Measurements from ENCODE around the gene COASY.

Gene COASY

DNA sequence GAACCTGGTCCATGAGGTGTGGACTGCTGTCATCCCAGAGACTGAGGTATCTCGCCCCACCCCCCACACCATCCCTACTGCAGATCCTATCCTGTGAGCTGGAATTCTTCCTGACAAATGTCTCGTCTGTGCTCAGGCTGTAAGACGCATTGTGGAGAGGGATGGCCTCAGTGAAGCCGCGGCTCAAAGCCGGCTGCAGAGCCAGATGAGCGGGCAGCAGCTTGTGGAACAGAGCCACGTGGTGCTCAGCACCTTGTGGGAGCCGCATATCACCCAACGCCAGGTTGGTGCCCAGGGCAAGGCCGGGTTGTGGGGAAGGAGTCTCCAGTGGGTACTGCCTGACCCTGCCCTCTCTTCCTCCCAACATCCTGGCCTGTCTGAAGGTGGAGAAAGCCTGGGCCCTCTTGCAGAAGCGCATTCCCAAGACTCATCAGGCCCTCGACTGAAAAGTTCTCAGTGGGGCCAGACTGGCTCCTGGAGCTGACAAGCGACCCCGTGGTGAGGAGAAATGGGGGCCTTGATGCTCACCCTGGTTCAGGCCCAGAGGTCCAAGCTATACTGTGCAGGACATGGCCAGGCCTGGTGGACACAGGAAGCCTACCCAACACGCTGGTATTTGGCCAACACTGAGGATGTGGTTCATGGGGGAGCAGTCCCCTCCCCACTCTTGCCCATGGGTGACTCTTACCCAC, 3.7 kb downstream of the COASY start:
- H3K4me3 Mint-ChIP-seq, result no peak overlapping the region
- H3K27ac Mint-ChIP-seq, result peak overlapping the region; percentile 86
- H3K36me3 Mint-ChIP-seq (ENCODE audit: low read depth), result peaks cover 90% of the 10 kb centered on the region
- intact Hi-C loops (cut with micrococcal nuclease), result no loop called here
- peaks cover 68% of the 10 kb centered on the region for H3K4me1 Mint-ChIP-seq (ENCODE audit: low read depth)
- no peaks in the 10 kb centered on the region for H3K9me3 Mint-ChIP-seq
- H3K27me3 Mint-ChIP-seq, result no peaks in the 10 kb centered on the region

DNA sequence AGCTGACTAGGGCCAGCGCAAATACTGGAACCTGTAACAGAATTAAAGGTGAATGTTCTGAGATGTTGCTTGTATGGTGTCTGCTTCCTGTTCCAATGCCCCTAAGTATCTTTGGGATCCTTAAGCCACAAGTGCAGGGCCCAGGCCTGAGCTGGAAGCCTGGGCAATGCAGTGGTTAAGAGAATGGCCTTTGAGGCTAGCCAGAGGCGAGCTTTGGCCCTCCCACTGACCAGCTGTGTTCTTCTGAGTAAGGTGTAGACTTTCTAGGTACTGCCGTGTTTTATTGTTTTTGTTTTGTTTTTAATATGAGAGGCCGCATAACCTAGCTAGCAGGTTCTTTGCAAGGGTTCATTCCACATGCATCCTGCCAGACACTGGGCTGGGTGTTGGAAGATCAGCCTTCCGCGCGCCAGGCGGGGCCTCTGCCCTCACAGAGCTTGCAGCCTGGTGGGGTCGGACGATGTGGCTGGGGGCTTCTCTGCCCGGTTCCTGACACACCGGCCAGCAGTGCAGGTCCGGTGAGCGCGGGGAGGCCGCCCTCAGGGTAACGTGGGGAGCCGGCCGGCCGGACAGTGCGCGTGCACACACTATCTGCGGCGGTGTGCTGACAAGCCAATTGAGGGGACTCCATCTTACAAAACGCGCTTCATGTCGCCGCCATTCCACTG, 4.4 kb downstream of the COASY start:
- H3K27ac Mint-ChIP-seq, result peak overlapping the region; percentile 86
- no peaks in the 10 kb centered on the region for H3K9me3 Mint-ChIP-seq
- peak overlapping the region; percentile 91 for H3K4me3 Mint-ChIP-seq
- peaks cover 72% of the 10 kb centered on the region for H3K4me1 Mint-ChIP-seq (ENCODE audit: low read depth)
- H3K36me3 Mint-ChIP-seq (ENCODE audit: low read depth), result peaks cover 97% of the 10 kb centered on the region
- H3K27me3 Mint-ChIP-seq, result no peaks in the 10 kb centered on the region
- intact Hi-C loops (cut with micrococcal nuclease), result no loop called here

DNA sequence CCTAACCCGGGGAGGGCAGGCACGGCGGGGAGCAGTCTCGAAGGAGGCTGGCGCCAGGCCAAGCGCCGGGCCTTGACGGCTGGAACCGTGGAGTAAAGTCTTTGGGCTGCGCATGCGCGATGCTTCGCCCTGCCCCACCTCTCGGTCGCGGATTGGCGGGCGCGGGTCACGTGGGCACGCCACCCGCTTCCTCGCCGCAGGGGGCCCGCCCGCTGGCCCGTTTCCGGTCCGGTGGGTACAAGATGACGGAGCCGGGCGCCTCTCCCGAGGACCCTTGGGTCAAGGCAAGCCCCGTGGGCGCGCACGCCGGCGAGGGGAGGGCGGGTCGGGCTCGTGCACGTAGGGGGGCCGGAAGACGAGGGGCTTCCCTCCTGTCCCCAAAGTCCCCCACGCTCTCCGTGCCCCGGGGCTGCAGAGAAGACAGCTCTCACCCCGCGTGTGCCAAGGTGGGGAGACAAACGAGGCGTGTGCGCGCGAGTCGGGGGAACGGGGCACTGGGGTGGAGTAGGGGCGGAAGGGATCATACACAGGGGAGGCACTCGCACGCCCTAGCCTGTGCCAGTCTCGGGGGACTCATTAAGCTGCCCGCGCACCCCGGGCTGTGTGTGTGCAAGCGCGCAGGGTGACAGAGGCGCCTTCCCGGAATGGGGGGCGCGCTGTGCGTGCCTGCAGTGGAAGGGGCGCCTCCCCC, 5.1 kb downstream of the COASY start, which contains the start of gene MLX:
TSS of gene MLX (plus strand) at position 218 of the 691 bp plus-strand sequence. CDS start at position 243, 25 bp downstream.
- intact Hi-C loops (cut with micrococcal nuclease), result loop anchor here (1.0 kb wide), 1 partner anchor 10 kb away; the partner anchor contains the start of gene PSMC3IP
- H3K36me3 Mint-ChIP-seq (ENCODE audit: low read depth), result peaks cover 98% of the 10 kb centered on the region
- H3K27ac Mint-ChIP-seq, result peak within 1 kb of the TSS; percentile 86
- no peaks in the 10 kb centered on the region for H3K9me3 Mint-ChIP-seq
- H3K27me3 Mint-ChIP-seq, result no peaks in the 10 kb centered on the region
- H3K4me1 Mint-ChIP-seq (ENCODE audit: low read depth), result peaks cover 65% of the 10 kb centered on the region
- peak within 1 kb of the TSS; percentile 91 for H3K4me3 Mint-ChIP-seq

DNA sequence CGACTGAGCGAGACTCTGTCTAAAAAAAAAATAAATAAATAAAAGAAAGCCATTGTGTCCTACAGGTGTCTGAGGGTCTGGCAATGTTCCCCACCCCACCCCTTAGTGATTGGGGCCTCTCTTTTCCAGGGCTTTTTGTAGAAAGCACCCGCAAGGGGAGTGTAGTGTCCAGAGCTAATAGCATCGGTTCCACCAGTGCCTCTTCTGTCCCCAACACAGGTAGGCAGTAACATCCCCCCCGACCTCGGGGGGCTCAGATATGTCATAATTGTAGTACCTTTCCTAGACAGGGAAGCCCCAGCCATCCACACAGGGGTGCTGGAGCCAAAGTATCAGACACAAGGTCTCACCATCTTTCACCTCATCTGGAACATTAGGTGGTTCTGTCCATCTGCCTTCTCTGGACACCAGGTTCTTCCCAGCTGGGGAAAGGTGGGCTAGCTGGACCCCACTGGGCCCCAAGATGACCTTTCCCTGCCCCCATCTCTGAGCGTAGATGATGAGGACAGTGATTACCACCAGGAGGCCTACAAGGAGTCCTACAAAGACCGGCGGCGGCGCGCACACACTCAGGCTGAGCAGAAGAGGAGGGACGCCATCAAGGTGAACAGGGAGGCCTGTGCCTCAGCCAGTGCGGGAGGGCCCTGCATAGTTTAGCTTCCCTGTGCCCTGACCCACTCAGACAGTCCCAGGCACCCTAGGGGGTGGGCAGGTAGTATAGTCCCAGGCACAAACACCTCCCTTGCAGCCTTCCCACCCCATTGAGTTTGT, 6.6 kb downstream of the COASY start:
- Mint-ChIP-seq H3K4me1 (ENCODE audit: low read depth) (peaks cover 64% of the 10 kb centered on the region), H3K27ac (peak overlapping the region; percentile 71), H3K9me3 (no peaks in the 10 kb centered on the region), H3K27me3 (no peaks in the 10 kb centered on the region), H3K4me3 (peak overlapping the region; percentile 24), H3K36me3 (ENCODE audit: low read depth) (peaks cover 98% of the 10 kb centered on the region)
- intact Hi-C loops (cut with micrococcal nuclease), result no loop called here

DNA sequence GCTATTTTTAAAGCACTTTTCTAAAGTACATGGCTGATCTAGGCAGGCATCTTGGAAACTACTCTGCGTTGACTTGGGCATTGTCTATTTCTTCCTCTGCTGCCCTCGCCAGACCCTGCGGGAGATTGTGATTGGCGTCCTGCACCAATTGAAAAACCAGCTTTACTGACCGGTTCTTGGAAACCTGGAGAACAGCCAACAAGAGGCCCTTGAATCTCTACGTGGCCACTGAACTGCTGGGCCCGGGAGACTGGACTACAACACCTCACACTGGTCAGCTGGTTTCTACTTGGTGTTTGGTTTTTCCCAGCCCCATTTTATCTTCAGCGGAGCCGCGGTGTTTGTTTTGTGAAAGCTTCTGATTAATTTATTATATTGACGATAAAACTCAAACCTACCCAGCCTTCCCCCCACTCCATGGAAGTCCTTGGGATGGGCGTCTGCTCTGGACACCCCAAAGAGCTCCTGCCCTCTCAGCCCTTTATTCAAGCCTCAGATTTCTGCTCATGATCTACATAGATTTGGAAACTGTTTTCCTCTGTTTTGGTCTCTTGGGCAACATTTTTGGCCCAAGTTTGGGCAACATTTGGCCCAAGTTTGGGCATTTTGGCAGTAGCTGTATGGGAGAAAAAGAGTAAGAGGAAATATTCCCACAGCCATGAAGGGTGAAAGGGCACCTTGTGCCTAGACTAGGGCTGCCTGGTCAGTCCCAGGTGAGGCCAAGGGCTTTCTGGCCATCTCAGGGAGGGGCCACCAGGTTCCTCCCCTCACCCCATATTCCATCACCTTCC, 9.7 kb downstream of the COASY start:
- peaks cover 66% of the 10 kb centered on the region for H3K4me1 Mint-ChIP-seq (ENCODE audit: low read depth)
- no peaks in the 10 kb centered on the region for H3K27me3 Mint-ChIP-seq

DNA sequence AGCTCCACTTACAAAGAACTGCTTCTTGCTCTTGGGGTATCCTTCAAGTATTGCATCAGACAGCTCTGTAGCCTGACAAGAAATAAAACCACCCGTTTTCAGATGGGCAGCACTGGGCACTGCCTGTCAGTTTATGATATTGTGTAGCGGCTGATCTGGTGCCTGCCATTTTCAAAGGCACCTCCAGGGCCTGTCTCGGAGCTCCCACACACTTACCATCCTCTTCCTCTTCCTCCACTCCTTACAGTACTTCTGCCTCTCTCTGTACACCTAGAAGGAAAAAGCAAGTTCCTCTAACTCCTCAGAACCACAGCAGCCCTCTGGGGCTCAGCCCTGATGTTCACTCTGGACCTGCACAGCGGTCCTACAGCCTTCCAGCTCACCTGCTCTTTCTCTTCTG, 11.1 kb downstream of the COASY start:
- Mint-ChIP-seq H3K4me3 (no peak overlapping the region), H3K4me1 (ENCODE audit: low read depth) (peaks cover 73% of the 10 kb centered on the region), H3K36me3 (ENCODE audit: low read depth) (peaks cover 94% of the 10 kb centered on the region), H3K27ac (no peak overlapping the region), H3K9me3 (no peaks in the 10 kb centered on the region), H3K27me3 (no peaks in the 10 kb centered on the region)
- intact Hi-C loops (cut with micrococcal nuclease), result no loop called here

More for the DNA sequence above, 9.7 kb downstream of the COASY start:
- peaks cover 98% of the 10 kb centered on the region for H3K36me3 Mint-ChIP-seq (ENCODE audit: low read depth)
- H3K27ac Mint-ChIP-seq, result no peak overlapping the region
- no peak overlapping the region for H3K4me3 Mint-ChIP-seq
- intact Hi-C loops (cut with micrococcal nuclease), result no loop called here
- no peaks in the 10 kb centered on the region for H3K9me3 Mint-ChIP-seq

DNA sequence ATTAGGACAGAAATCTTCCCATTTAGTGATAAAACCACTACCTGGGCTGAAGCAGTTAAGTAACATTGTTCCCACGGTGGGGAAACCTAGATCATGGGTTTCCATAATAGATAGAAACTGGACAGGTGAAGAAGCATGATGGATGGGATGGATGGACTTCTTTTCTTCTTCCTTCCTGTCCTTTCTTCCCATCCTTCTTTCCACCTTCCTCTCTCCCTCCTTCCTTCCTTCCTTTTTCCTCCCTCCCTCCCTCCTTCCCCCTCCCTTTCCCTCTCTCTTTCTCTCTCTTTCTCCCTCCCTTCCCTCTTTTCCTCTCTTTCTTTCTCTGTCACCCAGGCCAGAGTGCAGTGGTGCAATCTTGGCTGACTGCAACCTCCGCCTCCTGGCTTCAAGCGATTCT, 12.5 kb downstream of the COASY start:
- H3K36me3 Mint-ChIP-seq (ENCODE audit: low read depth), result peaks cover 84% of the 10 kb centered on the region
- H3K27ac Mint-ChIP-seq, result no peak overlapping the region
- H3K9me3 Mint-ChIP-seq, result no peaks in the 10 kb centered on the region
- H3K4me1 Mint-ChIP-seq (ENCODE audit: low read depth), result peaks cover 70% of the 10 kb centered on the region
- no peak overlapping the region for H3K4me3 Mint-ChIP-seq
- intact Hi-C loops (cut with micrococcal nuclease), result no loop called here
- H3K27me3 Mint-ChIP-seq, result no peaks in the 10 kb centered on the region

DNA sequence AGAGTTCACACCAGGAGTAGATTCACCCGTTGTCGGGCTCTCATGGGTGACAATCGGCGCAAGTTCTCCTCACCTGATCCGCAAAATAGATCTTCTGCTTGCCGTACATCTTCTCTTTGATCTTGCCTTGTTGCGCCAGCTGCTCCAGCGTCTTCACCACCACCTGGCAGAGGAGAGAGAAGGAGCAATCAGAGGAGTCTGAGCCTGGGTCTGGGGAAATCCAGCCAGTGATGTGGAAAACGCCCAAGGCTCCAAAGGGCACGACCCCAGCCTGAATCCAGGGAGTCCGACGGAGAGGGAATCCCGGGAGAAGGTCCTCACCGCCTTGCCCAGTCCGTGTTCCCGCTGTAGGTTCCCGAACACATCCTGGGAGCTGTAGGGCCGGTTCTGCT, 15.2 kb downstream of the COASY start:
- Mint-ChIP-seq H3K27me3 (no peaks in the 10 kb centered on the region), H3K9me3 (no peaks in the 10 kb centered on the region), H3K4me3 (peak overlapping the region; percentile 79), H3K27ac (peak overlapping the region; percentile 95), H3K36me3 (ENCODE audit: low read depth) (peaks cover 84% of the 10 kb centered on the region), H3K4me1 (ENCODE audit: low read depth) (peaks cover 57% of the 10 kb centered on the region)
- intact Hi-C loops (cut with micrococcal nuclease), result loop anchor here (1.0 kb wide), 1 partner anchor 10 kb away; the partner anchor contains the start of gene MLX

DNA sequence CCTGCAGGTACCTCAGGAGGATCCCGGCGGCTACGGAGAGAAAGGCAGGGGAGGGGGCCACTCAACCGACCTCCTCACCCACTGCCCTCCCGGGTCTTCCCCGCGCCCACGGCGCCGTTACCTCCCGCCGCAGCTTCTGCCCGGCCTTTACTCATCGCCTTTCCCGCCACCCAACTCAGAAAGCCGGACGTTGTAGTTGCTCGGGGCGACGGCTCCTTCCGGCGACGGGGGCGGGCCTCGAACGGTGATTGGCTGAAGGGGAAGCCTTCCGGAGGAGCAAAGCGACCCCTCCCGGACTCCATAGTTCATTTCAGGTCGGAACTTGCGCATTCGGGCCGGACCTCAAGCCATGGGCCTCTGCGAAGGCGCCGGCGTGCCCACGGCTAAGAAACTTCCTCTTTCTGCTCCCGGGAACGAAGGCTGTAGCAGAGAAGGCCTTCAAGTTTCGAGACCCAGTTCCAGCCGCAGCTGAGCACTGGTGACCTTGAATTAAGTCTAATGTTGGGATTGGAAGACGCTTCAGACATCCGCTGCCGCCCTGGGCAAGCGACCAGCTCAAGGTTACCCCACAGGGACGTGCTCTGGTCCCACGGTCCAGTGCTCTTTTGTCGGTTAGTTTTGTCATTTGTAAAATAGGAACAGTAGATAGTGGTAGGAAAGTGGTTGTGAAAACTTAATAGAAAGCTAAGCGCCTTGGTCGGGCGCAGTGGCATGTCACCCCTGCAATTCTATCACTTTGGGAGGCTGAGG, 15.8 kb downstream of the COASY start, which contains the start of gene PSMC3IP:
TSS of gene PSMC3IP (minus strand) at position 198 of the 750 bp plus-strand sequence. CDS start at position 155, 43 bp downstream.
- H3K9me3 Mint-ChIP-seq, result no peaks in the 10 kb centered on the region
- H3K4me1 Mint-ChIP-seq (ENCODE audit: low read depth), result peaks cover 55% of the 10 kb centered on the region
- peak within 1 kb of the TSS; percentile 95 for H3K27ac Mint-ChIP-seq
- peaks cover 84% of the 10 kb centered on the region for H3K36me3 Mint-ChIP-seq (ENCODE audit: low read depth)
- H3K27me3 Mint-ChIP-seq, result no peaks in the 10 kb centered on the region
- intact Hi-C loops (cut with micrococcal nuclease), result loop anchor here (1.0 to 2.0 kb wide), 3 partner anchors 10 to 101 kb away; partner anchors contain the start of genes MLX, RETREG3 and TUBG1
- H3K4me3 Mint-ChIP-seq, result peak within 1 kb of the TSS; percentile 79

DNA sequence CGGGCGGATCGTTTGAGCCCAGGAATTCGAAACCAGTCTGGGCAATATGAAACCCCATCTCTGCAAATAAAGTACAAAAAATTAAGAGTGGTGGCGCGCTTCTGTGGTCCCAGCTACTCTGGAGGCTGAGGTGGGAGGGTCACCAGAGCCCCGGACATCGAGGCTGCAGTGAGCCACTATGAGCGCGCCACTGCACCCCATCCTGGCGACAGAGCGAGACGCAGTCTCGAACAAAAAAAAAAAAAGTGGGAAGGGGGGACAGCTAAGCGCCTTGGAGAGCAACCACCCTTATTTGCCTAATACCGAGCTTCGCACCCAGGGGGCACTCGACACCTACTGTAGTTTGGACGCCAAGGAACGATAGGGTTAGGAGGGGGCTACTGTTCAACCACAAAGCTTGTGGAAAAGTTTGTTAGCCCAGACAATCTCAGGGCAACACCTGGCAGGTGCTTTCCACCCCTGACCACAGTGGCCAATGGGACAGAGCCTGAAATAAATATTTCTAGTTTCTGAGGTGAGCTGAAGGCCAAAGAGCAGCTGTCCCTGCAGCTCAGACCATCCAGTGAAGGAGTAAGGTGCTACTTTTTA, 16.4 kb downstream of the COASY start:
- Mint-ChIP-seq H3K4me3 (peak overlapping the region; percentile 79), H3K4me1 (ENCODE audit: low read depth) (peaks cover 48% of the 10 kb centered on the region), H3K27me3 (no peaks in the 10 kb centered on the region), H3K9me3 (no peaks in the 10 kb centered on the region), H3K36me3 (ENCODE audit: low read depth) (peaks cover 84% of the 10 kb centered on the region), H3K27ac (peak overlapping the region; percentile 95)
- intact Hi-C loops (cut with micrococcal nuclease), result loop anchor here (2.0 kb wide), 2 partner anchors 30 to 100 kb away; partner anchors contain the start of genes RETREG3 and TUBG1

DNA sequence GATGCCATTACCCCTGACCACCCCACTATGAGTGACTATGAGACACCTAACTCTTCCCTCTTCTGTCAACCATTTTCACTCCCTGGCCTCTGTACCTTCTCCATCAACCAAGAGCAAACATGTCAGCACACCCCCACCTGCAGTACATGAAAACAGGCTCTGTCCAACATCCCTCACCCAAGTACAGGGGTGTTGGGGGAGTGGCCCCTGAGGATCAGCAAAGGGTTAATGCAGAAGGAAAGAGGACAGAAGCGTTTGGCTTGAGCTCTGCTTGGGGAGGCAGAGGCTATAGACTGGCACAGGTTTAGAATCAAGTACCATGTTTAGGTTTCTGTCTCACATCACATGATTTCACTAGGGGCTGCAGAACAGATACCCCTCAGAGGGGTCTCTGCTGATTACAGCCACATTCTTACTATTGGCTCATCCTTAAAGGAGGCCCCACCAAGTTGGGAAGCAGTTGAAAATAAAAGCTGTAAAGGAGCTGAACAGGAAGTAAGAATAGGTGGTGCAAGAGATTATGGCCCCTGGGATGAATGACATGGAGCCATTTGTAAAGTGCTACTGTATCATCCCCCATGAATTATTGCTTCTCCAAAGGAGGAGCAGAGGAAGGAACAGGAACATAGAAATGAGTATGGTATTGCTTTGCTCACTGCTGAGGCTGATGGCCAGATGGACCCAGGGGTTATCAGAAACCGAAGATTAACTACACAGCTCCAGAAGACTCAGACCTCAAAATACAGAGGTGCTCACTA, 18.0 kb downstream of the COASY start:
- no peaks in the 10 kb centered on the region for H3K27me3 Mint-ChIP-seq
- H3K36me3 Mint-ChIP-seq (ENCODE audit: low read depth), result peaks cover 84% of the 10 kb centered on the region
- no peaks in the 10 kb centered on the region for H3K9me3 Mint-ChIP-seq
- H3K4me1 Mint-ChIP-seq (ENCODE audit: low read depth), result peaks cover 39% of the 10 kb centered on the region
- intact Hi-C loops (cut with micrococcal nuclease), result loop anchor here (2.0 to 10.0 kb wide), 3 partner anchors 29 to 125 kb away; partner anchors contain the start of genes RETREG3 and TUBG1
- no peak overlapping the region for H3K4me3 Mint-ChIP-seq
- peak overlapping the region; percentile 9 for H3K27ac Mint-ChIP-seq

All from dendritic cell treated with granulocyte-macrophage colony-stimulating factor and Interleukin-4, amounts not matched to agents 40 ng/mL and 50 ng/mL, for 4 days (primary cell).